ENCODE measurements around the gene PHC1. TPM values are rescaled to one million over a fixed set of nuclear protein-coding genes. Genes with fewer than 3 reads are reported as not detected.

PHC1 gene
- 9.5 to 11.5 TPM (median 10.1 TPM) in 5 replicates for total RNA-seq (2022; extraction: Qiagen RNA extraction)

DNA sequence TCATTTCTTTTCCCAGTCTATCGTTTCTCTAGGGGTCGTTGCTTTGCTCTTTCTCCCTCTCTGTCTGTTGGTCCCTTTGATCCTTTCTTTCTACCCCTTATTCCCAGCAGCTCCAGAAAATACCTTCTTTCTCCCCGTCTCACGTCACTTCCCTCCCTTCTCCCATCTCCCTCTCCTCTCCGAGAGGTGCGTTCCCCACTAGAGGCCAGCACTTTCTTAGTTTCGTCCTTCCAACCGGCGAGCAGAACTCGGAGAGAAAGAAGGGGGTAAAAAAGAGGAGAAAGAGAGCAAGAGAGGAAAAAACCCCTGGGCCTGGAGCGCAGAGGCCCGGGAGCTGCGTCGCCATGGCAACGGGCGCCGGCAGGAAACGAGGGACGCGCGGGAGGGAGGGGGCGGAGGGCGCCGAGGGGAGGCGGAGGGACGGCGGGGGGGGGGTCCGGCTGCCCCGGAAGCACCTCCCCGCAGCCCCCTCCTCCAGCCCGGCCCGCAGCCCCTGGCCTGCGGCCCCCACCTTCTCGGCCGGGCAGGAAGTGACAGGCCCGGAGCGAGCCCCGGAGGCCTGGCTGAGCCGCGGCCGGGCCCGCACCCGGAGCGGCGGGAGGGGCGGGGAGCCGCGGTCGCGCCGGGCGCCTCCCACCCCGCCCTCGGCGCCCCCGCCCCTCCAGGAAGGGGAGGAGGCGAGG lies at the start of gene PHC1:
TSS of gene PHC1 (plus strand) at position 477 of the 683 bp plus-strand sequence. CDS start 3,169 bp downstream, outside the sequence.

DNA sequence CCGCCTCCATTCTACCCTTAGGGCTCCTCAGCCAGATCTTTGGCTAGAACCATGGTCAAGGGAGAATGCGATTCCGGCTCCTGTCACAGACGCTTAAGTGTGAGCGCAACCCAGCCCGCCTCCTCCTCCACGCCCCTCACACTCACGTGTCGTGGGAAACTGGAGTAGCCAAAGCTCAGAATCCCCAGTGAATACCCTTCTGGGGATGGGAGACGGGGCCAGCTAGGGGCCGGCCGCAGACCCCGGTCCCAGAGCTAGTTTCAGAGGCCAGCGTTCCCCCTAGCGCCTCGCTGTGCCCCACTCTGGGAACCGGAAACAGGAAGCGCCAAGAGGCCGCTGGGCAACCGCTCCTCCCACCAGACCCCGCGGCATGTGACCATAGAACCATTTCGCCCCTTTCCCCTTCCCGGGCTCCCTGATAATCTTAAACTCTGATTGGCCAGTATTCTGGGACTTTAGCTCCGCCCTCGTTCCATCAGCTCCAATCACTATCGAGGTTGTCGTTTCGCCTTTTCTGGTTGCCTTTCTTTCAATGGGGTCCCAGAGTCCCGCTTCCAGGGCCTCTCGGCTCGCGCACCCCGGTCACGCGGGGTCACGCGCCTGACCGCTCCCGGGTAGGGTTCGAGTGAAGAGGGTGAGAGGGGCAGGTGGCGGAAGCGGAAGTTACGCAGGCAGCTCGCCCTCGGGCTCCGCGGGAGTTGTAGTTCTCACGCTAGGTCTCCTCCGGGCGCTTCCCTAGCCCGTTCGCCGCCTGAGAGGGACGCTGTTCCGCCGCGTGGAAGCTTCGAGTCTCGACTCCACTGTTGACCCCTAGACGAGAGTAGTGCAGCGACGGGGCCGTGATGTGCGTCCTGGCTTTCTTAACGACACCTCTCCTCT lies 35.3 kb downstream of the PHC1 start, which contains the start of gene M6PR:
TSS of gene M6PR (minus strand) at position 304 of the 879 bp plus-strand sequence. CDS start 3,241 bp downstream, outside the sequence.

DNA sequence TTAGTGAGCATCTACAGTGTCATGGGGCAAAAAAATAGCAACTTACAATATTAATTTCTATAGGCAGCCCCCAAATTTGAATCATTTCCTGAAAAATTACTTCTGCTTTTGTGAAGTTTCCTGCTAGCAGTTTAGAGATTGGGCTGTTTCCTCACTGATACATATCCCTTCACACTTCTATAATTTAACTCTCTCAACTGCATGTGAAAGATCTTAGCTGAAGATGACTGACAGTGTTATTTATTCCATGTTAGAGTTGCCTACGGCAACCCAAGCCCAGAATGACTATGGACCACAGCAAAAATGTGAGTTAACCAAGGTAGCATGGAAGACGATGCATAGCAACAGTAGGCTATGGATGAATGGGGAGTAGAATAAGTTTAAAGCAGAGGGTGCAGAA lies 75.1 kb downstream of the PHC1 start, which contains the start of gene KLRG1:
TSS of gene KLRG1 (plus strand) at position 134 of the 400 bp plus-strand sequence. CDS start at position 224, 90 bp downstream.

Other genes starting within 250 kb of the PHC1 start
- 18.5 to 22.9 TPM (median 19.6 TPM) in 5 replicates for gene RIMKLB, start 216.5 kb upstream of the PHC1 start, total RNA-seq (2022; extraction: Qiagen RNA extraction)
- not detected in 5 replicates for gene A2ML1, start 91.9 kb upstream of the PHC1 start, total RNA-seq (2022; extraction: Qiagen RNA extraction)
- gene M6PR, start 35.1 kb downstream of the PHC1 start, total RNA-seq (2022; extraction: Qiagen RNA extraction) = 145 to 170 TPM (median 151 TPM) in 5 replicates
- 0.94 to 1.9 TPM (median 1.4 TPM) in 5 replicates for gene KLRG1, start 75.0 kb downstream of the PHC1 start, total RNA-seq (2022; extraction: Qiagen RNA extraction)
- 0.03 to 0.08 TPM (median 0.08 TPM) in 3 of 5 replicates, not detected in the others for gene A2M, start 201.4 kb downstream of the PHC1 start, total RNA-seq (2022; extraction: Qiagen RNA extraction)